ENCODE measurements around the gene DAPP1.

The DAPP1 gene

GRCh38 chr4:99872570-99872969 is 55.9 kb downstream of the DAPP1 start:
- TF ChIP-seq, protein P1, sequence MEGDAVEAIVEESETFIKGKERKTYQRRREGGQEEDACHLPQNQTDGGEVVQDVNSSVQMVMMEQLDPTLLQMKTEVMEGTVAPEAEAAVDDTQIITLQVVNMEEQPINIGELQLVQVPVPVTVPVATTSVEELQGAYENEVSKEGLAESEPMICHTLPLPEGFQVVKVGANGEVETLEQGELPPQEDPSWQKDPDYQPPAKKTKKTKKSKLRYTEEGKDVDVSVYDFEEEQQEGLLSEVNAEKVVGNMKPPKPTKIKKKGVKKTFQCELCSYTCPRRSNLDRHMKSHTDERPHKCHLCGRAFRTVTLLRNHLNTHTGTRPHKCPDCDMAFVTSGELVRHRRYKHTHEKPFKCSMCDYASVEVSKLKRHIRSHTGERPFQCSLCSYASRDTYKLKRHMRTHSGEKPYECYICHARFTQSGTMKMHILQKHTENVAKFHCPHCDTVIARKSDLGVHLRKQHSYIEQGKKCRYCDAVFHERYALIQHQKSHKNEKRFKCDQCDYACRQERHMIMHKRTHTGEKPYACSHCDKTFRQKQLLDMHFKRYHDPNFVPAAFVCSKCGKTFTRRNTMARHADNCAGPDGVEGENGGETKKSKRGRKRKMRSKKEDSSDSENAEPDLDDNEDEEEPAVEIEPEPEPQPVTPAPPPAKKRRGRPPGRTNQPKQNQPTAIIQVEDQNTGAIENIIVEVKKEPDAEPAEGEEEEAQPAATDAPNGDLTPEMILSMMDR (IDR thresholded peaks at IDR 0.05) = no peak
- Histone ChIP-seq H3K27me3 (no peaks in the 10 kb centered on the region), H3K9me3 (no peaks in the 10 kb centered on the region), H3K4me3 (ENCODE audit: low read depth in 1 of 2, low read length in 1 of 2) (no peak overlapping the region), H3K27ac (no peak overlapping the region), H3K36me3 (peaks cover 74% of the 10 kb centered on the region), H3K4me1 (ENCODE audit: control insufficient read depth in 1 of 2, insufficient read depth in 1 of 2, low read depth in 1 of 2, low read length in 1 of 2) (no peaks in the 10 kb centered on the region)

GRCh38 chr4:99875071-99875470 is 58.4 kb downstream of the DAPP1 start:
- TF ChIP-seq, protein P1 (IDR thresholded peaks at IDR 0.05) = no peak
- peaks cover 74% of the 10 kb centered on the region for H3K36me3 ChIP-seq
- no peaks in the 10 kb centered on the region for H3K27me3 ChIP-seq
- H3K27ac ChIP-seq = no peak overlapping the region
- no peaks in the 10 kb centered on the region for H3K9me3 ChIP-seq
- no peak overlapping the region for H3K4me3 ChIP-seq (ENCODE audit: low read depth in 1 of 2, low read length in 1 of 2)
- H3K4me1 ChIP-seq (ENCODE audit: control insufficient read depth in 1 of 2, insufficient read depth in 1 of 2, low read depth in 1 of 2, low read length in 1 of 2) = peaks cover 7 to 8% of the 10 kb centered on the region in 2 experiments

DNA sequence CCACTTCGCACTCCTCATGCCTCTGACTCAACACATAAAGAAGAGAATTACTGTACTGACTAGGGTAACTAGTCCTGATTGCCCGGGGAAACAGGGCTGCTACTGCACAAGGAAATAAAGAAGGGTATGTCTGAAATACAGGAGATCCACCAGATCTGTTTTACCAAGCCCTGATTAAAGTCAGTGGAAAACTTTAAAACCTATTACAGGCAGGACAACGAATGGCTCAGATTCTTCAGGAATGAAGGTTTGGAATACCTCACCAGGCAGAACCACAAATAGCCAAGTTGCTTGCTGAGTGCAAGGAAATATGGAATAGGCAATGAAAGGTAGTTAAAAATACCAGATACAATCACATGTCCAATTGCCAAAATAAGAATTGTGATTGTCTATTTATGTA is 60.3 kb downstream of the DAPP1 start:
- H3K4me3 ChIP-seq (ENCODE audit: low read depth in 1 of 2, low read length in 1 of 2) = no peak overlapping the region
- no peaks in the 10 kb centered on the region for H3K9me3 ChIP-seq
- H3K4me1 ChIP-seq (ENCODE audit: control insufficient read depth in 1 of 2, insufficient read depth in 1 of 2, low read depth in 1 of 2, low read length in 1 of 2) = peaks cover 7 to 8% of the 10 kb centered on the region in 2 experiments
- no peaks in the 10 kb centered on the region for H3K27me3 ChIP-seq
- TF ChIP-seq, protein P1 (IDR thresholded peaks at IDR 0.05) = no peak
- H3K27ac ChIP-seq = no peak overlapping the region
- peaks cover 82% of the 10 kb centered on the region for H3K36me3 ChIP-seq

DNA sequence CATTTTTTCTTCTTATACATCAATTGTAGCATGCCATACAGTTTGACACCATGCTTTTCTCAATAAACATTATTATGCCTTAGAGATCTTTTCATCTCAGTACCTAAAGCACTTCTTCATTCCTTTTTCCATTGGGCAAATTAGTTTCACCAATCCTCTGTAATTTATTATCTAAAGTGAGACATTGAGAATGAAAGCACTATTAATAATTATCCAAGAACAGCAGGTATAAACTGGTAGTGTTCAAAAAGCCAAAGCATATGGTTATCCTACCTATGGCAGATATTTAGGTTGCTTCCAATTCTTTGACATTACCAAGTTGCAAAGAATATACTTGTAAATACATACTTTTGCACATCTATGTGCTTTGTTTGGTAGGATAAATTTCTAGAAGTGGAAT is 62.0 kb downstream of the DAPP1 start:
- TF ChIP-seq, protein P1 (IDR thresholded peaks at IDR 0.05) = no peak
- Histone ChIP-seq H3K9me3 (no peaks in the 10 kb centered on the region), H3K27ac (no peak overlapping the region), H3K36me3 (peaks cover 83% of the 10 kb centered on the region), H3K4me1 (ENCODE audit: control insufficient read depth in 1 of 2, insufficient read depth in 1 of 2, low read depth in 1 of 2, low read length in 1 of 2) (peaks cover 7 to 8% of the 10 kb centered on the region in 2 experiments), H3K27me3 (no peaks in the 10 kb centered on the region), H3K4me3 (ENCODE audit: low read depth in 1 of 2, low read length in 1 of 2) (no peak overlapping the region)

DNA sequence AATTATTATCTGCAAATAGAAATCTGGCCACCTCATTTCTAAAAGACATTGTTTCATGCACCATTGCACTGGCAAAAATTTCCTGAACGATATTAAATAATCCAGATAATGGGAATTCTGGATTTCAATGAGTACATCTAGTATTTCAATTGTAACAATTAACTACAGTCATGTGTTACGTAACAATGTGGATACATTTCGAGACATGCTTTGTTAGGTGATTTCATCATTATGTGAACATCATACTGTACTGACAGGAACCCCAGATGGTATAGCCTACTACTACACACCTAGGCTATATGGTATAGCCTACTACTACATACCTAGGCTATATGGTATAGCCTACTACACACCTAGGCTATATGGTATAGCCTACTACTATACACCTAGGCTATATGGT is 62.8 kb downstream of the DAPP1 start:
- H3K9me3 ChIP-seq = no peaks in the 10 kb centered on the region
- peaks cover 7 to 8% of the 10 kb centered on the region in 2 experiments for H3K4me1 ChIP-seq (ENCODE audit: control insufficient read depth in 1 of 2, insufficient read depth in 1 of 2, low read depth in 1 of 2, low read length in 1 of 2)
- H3K36me3 ChIP-seq = peaks cover 81% of the 10 kb centered on the region
- no peak overlapping the region for H3K27ac ChIP-seq
- H3K27me3 ChIP-seq = no peaks in the 10 kb centered on the region
- TF ChIP-seq, protein P1 (IDR thresholded peaks at IDR 0.05) = no peak
- H3K4me3 ChIP-seq (ENCODE audit: low read depth in 1 of 2, low read length in 1 of 2) = no peak overlapping the region
